Stomach (tissue), 4 donors: ENCODE data around the gene TMEM208.

Experiments used
- CTCF ChIP-seq, 7 experiments: fragments of 450-650 bp in 4 of 7; fragments of 200-600 bp in 3 of 7; sonication (generic) in 3 of 7; IDR thresholded peaks; one replicate each; pipeline ENCODE4 v1.5.1; 2016 to 2019; ENCODE audit warnings: antibody characterized with exemption in 7 of 7, control low read depth in 2 of 7, mild to moderate bottlenecking in 1 of 7
- EP300 ChIP-seq: sonication (generic); formaldehyde crosslinking; IDR thresholded peaks from one replicate; pipeline ENCODE4 v1.6.1; 2017; ENCODE audit warnings: antibody characterized with exemption
- POLR2A ChIP-seq, 4 donors: fragments of 450-650 bp; IDR thresholded peaks; one replicate each; pipeline ENCODE4 v1.6.1; 2016; ENCODE audit warnings: antibody characterized with exemption in 4 of 4, control low read depth in 2 of 4, mild to moderate bottlenecking in 1 of 4, moderate library complexity in 1 of 4
- POLR2AphosphoS5 ChIP-seq, 3 donors: sonication (generic); formaldehyde crosslinking; IDR thresholded peaks; one replicate each; pipeline ENCODE4 v1.6.1; 2016; ENCODE audit warnings: antibody characterized with exemption in 3 of 3

- TF ChIP-seq POLR2A (IDR thresholded peaks at IDR 0.05): no peak
- TF ChIP-seq EP300: no peak
- no peak for TF ChIP-seq CTCF (IDR thresholded peaks at IDR 0.05)
- TF ChIP-seq POLR2AphosphoS5 (IDR thresholded peaks at IDR 0.05): no peak
Observed at GRCh38 chr16:67228034-67228785, 1.3 kb downstream of the TMEM208 start.
